ENCODE measurements around the gene SPP1. TPM values are rescaled to one million over a fixed set of nuclear protein-coding genes. Genes with fewer than 3 reads are reported as not detected.

The SPP1 gene
- 4.7 TPM for total RNA-seq (ENCODE audit: unreplicated experiment)
- long read RNA-seq, partial matches to known transcripts, result 0 of 5 reads
- long read RNA-seq, other reads (novel, unspliced or antisense), result 0 of 5 reads

DNA sequence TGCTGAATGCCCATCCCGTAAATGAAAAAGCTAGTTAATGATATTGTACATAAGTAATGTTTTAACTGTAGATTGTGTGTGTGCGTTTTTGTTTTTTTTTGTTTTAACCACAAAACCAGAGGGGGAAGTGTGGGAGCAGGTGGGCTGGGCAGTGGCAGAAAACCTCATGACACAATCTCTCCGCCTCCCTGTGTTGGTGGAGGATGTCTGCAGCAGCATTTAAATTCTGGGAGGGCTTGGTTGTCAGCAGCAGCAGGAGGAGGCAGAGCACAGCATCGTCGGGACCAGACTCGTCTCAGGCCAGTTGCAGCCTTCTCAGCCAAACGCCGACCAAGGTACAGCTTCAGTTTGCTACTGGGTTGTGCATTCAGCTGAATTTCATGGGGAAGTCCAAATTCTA, at the start of gene SPP1:
TSS of gene SPP1 (plus strand) at position 249 of the 400 bp plus-strand sequence. CDS start 1,182 bp downstream, outside the sequence.
- TF ChIP-seq, protein P1, sequence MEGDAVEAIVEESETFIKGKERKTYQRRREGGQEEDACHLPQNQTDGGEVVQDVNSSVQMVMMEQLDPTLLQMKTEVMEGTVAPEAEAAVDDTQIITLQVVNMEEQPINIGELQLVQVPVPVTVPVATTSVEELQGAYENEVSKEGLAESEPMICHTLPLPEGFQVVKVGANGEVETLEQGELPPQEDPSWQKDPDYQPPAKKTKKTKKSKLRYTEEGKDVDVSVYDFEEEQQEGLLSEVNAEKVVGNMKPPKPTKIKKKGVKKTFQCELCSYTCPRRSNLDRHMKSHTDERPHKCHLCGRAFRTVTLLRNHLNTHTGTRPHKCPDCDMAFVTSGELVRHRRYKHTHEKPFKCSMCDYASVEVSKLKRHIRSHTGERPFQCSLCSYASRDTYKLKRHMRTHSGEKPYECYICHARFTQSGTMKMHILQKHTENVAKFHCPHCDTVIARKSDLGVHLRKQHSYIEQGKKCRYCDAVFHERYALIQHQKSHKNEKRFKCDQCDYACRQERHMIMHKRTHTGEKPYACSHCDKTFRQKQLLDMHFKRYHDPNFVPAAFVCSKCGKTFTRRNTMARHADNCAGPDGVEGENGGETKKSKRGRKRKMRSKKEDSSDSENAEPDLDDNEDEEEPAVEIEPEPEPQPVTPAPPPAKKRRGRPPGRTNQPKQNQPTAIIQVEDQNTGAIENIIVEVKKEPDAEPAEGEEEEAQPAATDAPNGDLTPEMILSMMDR (IDR thresholded peaks at IDR 0.05; ENCODE audit: unreplicated experiment), result no peak
- Mint-ChIP-seq H3K27me3 (ENCODE audit: unreplicated experiment) (peaks cover 2% of the 10 kb centered on the region), H3K4me1 (ENCODE audit: unreplicated experiment) (peaks cover 4% of the 10 kb centered on the region), H3K9me3 (ENCODE audit: unreplicated experiment) (no peaks in the 10 kb centered on the region), H3K36me3 (ENCODE audit: low read depth, unreplicated experiment) (no peaks in the 10 kb centered on the region), H3K4me3 (ENCODE audit: unreplicated experiment) (no peak within 1 kb of the TSS), H3K27ac (ENCODE audit: unreplicated experiment) (no peak within 1 kb of the TSS)
- peak; percentile 28 for DNase-seq (ENCODE audit: low spot score)

DNA sequence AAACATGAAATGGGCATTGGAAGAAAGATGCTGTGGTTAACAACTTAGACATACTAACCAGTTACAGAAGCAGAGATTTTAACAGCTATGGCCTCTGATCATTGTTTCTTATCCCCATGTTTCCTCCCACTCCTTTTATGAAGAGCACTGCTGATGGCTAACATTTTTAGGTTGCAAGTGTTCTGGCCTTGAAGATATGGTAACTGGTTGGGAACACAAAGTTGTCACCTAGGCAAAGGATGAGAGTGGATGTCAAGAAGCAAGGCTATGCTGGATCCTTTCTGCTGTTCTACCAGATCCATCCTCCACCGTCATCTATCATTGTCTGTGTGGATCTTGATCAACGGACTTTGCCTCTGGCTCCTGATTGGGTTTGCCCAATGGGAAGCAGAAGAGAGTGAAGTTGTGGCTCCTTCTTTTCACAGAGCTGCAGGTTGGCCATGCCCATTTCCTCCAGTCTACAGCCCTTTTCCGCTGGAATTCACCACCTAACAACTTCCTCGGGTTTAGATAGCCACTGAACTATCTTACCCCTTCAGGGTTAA, 48.9 kb upstream of the SPP1 start:
- H3K4me3 Mint-ChIP-seq (ENCODE audit: unreplicated experiment), result no peak overlapping the region
- H3K27ac Mint-ChIP-seq (ENCODE audit: unreplicated experiment), result no peak overlapping the region
- no peak for DNase-seq (ENCODE audit: low spot score)
- TF ChIP-seq, protein P1 (IDR thresholded peaks at IDR 0.05; ENCODE audit: unreplicated experiment), result no peak
- H3K27me3 Mint-ChIP-seq (ENCODE audit: unreplicated experiment), result peaks cover 2% of the 10 kb centered on the region
- no peaks in the 10 kb centered on the region for H3K9me3 Mint-ChIP-seq (ENCODE audit: unreplicated experiment)
- peaks cover 19% of the 10 kb centered on the region for H3K4me1 Mint-ChIP-seq (ENCODE audit: unreplicated experiment)
- H3K36me3 Mint-ChIP-seq (ENCODE audit: low read depth, unreplicated experiment), result no peaks in the 10 kb centered on the region

DNA sequence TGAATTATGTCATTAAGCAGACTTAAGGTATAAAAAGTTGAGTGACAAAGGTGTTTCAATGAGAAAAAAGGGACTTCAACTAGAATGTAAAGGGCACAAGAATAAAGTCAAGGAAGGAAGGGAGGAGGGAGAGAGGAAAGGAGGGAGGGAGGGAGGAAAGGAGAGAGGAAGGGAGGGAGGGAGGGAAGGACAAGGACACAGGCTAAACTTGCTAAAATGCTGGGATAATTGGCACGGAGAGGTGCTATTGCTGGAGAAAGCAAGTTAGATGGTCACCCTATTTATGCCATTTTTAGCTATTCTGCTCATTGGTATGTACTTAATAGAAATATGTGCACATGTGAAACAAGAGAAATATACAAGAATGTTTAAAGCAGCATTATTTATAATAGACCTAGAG, 44.9 kb upstream of the SPP1 start:
- Mint-ChIP-seq H3K4me3 (ENCODE audit: unreplicated experiment) (no peak overlapping the region), H3K27ac (ENCODE audit: unreplicated experiment) (no peak overlapping the region), H3K9me3 (ENCODE audit: unreplicated experiment) (no peaks in the 10 kb centered on the region), H3K4me1 (ENCODE audit: unreplicated experiment) (peaks cover 2% of the 10 kb centered on the region), H3K27me3 (ENCODE audit: unreplicated experiment) (peaks cover 3% of the 10 kb centered on the region), H3K36me3 (ENCODE audit: low read depth, unreplicated experiment) (no peaks in the 10 kb centered on the region)
- no peak for DNase-seq (ENCODE audit: low spot score)
- TF ChIP-seq, protein P1 (IDR thresholded peaks at IDR 0.05; ENCODE audit: unreplicated experiment), result no peak

DNA sequence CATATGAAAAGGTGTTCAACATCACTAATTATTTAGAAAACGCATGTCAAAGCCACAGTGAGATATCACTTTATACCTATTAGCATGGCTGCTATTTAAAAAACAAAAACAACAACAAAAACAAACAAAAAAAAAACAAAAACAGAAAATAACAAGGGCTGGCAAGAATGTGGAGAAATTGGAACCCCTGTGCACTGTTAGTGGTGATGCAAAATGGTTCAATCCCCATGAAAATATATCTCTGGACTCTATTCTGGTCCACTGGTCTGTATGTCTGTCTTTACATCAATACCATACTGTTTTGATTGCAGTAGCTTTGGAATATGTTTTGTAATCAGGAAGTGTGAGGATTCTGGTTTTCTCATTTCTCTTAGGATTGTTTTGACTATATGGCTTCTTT, 43.6 kb upstream of the SPP1 start:
- TF ChIP-seq, protein P1 (IDR thresholded peaks at IDR 0.05; ENCODE audit: unreplicated experiment), result no peak
- Mint-ChIP-seq H3K36me3 (ENCODE audit: low read depth, unreplicated experiment) (no peaks in the 10 kb centered on the region), H3K4me1 (ENCODE audit: unreplicated experiment) (peaks cover 2% of the 10 kb centered on the region), H3K9me3 (ENCODE audit: unreplicated experiment) (no peaks in the 10 kb centered on the region), H3K4me3 (ENCODE audit: unreplicated experiment) (no peak overlapping the region), H3K27me3 (ENCODE audit: unreplicated experiment) (peaks cover 3% of the 10 kb centered on the region), H3K27ac (ENCODE audit: unreplicated experiment) (no peak overlapping the region)
- no peak for DNase-seq (ENCODE audit: low spot score)

DNA sequence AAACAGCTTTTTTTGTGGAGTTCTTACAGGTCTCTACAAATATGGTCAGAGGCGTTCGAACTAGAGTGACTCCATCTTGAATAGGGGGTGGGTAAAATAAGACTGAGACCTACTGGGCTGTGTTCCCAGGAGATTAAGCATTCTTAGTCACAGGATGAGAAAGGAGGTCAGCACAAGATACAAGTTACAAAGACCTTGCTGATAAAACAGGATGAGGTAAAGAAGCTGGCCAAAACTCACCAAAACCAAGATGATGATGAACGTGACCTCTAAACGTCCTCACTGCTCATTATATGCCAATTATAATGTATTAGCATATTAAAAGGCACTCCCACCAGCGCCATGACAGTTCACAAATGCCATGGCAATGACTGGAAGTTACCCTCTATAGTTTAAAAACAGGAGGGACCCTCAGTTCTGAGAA, 42.8 kb upstream of the SPP1 start:
- Mint-ChIP-seq H3K36me3 (ENCODE audit: low read depth, unreplicated experiment) (no peaks in the 10 kb centered on the region), H3K27me3 (ENCODE audit: unreplicated experiment) (peaks cover 3% of the 10 kb centered on the region), H3K4me3 (ENCODE audit: unreplicated experiment) (no peak overlapping the region), H3K9me3 (ENCODE audit: unreplicated experiment) (no peaks in the 10 kb centered on the region), H3K27ac (ENCODE audit: unreplicated experiment) (no peak overlapping the region), H3K4me1 (ENCODE audit: unreplicated experiment) (peaks cover 2% of the 10 kb centered on the region)
- no peak for DNase-seq (ENCODE audit: low spot score)
- TF ChIP-seq, protein P1 (IDR thresholded peaks at IDR 0.05; ENCODE audit: unreplicated experiment), result no peak

All from endothelial cell (in vitro differentiated cells).